Stimulated activated CD4-positive, alpha-beta T cell treated with anti-CD3 and anti-CD28 coated beads, Interleukin-15, amount 100 ng/mL, for 24 hours (primary cell): ENCODE results near the gene EIF5B.

Source experiments
- DNase-seq: peaks from one replicate; pipeline ENCODE4 v3.0.0-alpha.2; 2020

EIF5B gene

GRCh38 chr2:99414566-99414965, 77.4 kb downstream of the EIF5B start:
- no peak for DNase-seq

DNA sequence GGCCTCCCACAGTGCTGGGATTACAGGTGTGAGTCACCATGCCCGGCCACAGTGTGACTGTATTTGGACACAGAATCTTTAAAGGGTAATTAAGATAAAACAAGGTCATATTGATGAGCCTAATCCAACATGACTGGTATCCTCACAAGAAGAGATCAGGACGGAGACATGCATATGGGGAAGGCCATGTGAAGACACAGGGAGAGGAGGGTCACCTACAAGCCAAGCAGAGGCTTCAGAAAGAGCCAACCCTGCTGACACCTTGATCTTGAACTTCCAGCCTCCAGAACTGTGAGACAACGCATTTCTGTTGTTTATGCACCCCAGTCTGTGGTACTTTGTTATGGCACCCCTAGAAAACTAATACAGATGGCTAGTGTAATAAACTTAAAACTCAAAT, 80.2 kb downstream of the EIF5B start:
- no peak for DNase-seq

DNA sequence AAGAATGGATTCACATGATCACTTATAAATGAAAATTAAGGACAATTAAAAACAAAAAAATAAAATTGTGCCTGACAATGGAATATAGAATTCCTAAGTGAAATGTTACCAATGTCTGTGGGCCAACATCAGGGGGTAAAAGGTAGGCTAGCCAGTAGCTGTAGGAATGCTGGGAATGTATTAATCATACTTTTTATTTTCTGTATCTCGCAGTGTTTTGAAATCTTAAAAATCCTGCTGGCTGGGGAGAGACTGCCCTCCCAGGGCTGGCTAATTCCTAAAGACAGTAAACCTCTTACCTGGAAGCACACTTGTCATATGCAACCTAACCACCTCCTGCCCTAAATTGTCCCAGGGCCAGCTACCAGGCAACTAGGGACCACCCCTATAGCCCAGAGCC, 82.8 kb downstream of the EIF5B start:
- DNase-seq = no peak

DNA sequence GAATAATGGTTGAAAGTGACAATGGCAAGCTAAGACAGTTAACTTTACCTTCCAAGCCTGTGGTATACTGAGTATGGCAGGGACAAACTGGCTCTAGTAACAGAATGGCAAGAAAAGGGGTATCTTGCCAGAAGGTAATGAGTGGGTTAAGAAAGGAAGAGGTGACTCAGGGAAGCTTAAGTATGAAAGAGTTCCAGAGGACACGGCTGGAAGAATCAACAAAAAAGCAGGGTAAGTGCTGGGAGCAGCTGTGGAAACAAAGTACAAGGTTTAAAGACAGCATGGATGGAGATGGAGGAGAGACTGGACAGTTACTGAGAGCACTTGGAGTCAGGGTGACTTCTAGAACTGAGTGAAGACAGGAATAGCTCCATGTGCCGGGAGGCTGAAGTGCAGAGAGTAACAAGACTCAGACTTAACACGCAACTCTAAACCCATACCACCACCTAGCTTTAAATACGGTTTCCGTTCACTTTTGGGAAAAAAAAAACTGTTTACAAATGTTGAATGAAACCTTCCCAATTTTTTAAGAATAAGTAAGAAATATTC, 83.6 kb downstream of the EIF5B start:
- no peak for DNase-seq

DNA sequence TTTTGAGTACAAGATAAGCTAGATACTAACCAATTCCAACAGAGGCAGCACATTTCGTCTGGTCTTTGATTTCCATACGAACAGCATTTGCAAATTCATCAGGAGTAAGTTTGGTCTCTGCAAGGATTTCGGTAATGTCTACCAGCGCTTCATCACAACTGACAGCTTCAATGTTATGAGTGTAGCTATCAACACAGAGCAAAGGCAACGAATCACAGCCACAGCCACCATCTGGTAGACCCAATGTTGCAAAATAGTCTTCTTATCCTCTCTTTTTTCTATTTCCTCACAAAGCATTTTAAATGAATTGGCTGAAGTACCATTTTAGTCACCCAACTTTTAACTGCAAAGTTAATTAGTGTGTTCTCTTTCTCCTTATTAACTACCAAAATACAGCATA, 84.3 kb downstream of the EIF5B start:
- no peak for DNase-seq

GRCh38 chr2:99422599-99422998, 85.4 kb downstream of the EIF5B start:
- DNase-seq = no peak

DNA sequence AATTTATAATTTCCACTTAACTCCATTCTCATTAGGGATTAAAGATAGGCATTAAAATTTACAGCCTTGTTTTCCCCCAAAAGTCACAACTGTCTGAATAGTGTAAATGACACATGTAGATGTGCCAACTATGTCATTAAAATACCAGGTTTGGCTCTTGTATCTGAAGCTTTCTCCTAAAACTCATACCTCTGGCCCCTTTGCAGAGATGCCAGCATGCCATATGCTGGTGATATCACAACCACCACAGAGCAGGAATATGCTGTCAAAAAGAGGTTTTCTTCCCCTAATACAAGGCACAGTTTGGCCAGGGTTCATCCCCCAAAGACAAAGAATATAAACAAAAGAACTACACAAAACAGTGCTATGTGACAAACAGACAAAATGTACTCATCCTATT, 87.2 kb downstream of the EIF5B start:
- no peak for DNase-seq

GRCh38 chr2:99425022-99425421, 87.8 kb downstream of the EIF5B start:
- no peak for DNase-seq

GRCh38 chr2:99430614-99431291, 93.6 kb downstream of the EIF5B start:
- DNase-seq = no peak

DNA sequence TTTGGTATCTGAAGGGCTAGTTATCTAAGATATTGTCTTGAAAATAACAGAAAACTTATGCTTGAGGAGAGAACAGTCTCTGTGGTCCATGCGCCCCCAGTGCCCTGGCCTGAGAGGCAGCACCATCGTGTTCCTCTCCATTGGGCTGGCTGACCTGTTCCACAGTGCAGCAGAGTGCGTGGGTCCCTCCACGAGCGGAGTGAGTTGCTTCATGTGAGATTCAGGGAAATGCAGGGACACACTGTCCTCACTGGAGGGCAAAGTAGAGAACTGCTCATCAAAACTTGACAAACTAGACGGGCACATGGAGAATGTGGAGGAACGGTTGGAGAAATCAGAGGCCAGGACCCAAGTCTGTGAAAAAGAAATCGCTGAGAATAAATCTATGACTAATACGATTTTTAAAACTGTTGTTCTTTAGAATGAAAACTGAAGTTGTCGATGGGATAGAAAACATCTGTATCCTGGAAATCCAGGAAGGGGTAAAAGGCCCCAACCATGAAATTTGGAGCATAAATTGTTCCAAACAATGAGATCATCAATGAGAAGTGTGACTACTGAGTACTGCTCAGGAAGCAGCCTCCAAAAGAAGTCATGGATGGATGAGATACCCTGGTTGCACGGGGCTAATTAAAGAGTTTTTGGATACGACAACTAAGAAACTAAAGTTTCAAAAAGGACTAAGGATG, 94.5 kb downstream of the EIF5B start:
- DNase-seq = no peak

GRCh38 chr2:99433340-99433739, 96.2 kb downstream of the EIF5B start:
- no peak for DNase-seq

- no peak for DNase-seq
Measured at GRCh38 chr2:99436874-99437273, 99.7 kb downstream of the EIF5B start.

- DNase-seq = no peak
Measured at GRCh38 chr2:99439971-99440505, 102.8 kb downstream of the EIF5B start.

DNA sequence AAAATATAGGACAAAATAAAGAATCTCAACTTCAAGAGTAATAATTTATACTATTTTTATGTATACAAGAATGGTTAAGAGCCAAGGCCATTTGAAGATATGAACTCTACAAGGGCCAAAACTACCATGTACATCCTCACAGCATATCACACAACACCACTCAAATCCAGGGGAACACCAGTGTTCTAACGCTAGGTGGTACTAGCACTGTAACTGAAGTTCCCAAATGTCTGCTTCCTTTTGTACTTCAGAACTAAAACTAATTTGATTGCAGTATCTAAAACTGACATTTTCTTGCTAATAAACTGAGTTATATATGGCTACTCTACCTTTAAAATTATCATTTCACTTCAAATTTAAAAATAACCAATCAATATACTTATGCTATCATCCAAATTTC, 105.6 kb downstream of the EIF5B start:
- no peak for DNase-seq

DNA sequence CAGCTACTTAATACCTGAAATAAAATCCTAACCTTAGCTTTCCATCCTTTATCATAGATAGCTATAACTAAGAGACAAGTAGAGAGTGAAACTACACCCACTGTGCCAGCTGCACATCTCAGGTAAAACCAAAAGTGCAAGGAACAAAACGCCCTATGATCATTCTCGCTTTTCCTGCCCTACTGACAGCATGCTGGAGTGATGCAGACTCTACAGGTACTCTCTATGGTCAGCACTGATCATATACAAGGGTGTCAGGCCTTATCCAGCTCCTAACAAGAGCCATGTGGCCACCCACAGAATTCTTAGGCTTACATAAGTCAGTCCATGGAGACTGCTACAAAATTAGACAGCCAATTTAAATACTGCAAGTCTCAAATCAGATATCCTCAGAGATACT, 107.0 kb downstream of the EIF5B start:
- no peak for DNase-seq

DNA sequence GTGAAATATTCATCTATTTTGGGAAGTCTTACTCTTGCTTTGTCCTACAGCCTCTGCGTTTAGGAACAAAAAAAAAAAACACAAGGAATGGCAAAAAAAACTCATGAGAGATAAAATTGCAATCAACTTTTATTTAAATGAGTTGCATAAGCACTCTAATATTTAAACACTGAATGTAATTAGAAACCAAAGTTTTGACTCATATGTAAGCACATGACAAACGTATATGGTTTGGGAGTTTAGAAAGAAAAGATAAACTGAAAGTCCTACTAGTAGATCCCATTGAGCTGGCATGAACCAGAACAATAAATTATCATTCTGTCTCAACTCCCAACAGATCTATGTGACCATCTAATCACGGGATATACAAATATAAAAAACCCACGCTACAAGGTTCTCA, 107.9 kb downstream of the EIF5B start:
- no peak for DNase-seq

- no peak for DNase-seq
Measured at GRCh38 chr2:99448556-99448955, 111.4 kb downstream of the EIF5B start.

DNA sequence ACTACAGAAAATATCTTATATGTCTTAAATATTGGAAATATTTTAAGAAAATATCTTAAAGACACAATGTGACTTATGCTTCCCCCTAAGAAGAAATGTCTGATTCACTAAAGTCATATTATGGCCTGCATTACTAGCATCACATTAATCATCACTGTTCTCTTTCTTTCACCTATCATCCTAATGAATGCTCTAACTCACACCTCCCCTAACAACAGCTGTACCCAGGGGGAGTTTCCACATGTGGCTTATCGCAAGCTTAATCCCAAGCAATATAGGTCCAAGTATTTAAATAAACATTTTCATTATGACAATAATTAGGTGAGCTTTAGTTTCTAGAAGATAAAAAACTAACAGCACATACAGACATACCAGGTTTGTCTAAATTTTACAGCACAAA, 113.0 kb downstream of the EIF5B start:
- no peak for DNase-seq
